CD4-positive, alpha-beta T cell treated with Interleukin-4 for 4 hours (primary cell): ENCODE results near the gene FUBP3.
"Not testable (repeated sequence)": the region's sequence is repeated elsewhere in the genome, so short reads cannot be mapped to it uniquely, and the experiment has no call there.

Experiments used
- DNase-seq: peaks from one replicate; pipeline ENCODE4 v3.0.0-alpha.2; 2020

Gene FUBP3

GRCh38 chr9:130556396-130557076, 22.8 kb upstream of the FUBP3 start:
- no peak for DNase-seq

- no peak for DNase-seq
Observed at GRCh38 chr9:130557077-130557468, 22.3 kb upstream of the FUBP3 start.

- DNase-seq, result no peak
Observed at GRCh38 chr9:130561056-130561455, 18.3 kb upstream of the FUBP3 start.

- not testable (repeated sequence) for DNase-seq
Observed at GRCh38 chr9:130562525-130562924, 16.9 kb upstream of the FUBP3 start.

- DNase-seq, result no peak
Observed at GRCh38 chr9:130563797-130564196, 15.6 kb upstream of the FUBP3 start.

- DNase-seq, result no peak
Observed at GRCh38 chr9:130565792-130566191, 13.6 kb upstream of the FUBP3 start.

GRCh38 chr9:130570208-130570607, 9.2 kb upstream of the FUBP3 start:
- DNase-seq, result no peak

- no peak for DNase-seq
Observed at GRCh38 chr9:130575514-130575913, 3.9 kb upstream of the FUBP3 start.

GRCh38 chr9:130576176-130576575, 3.2 kb upstream of the FUBP3 start:
- DNase-seq, result no peak

GRCh38 chr9:130579738-130580463, 524 bp downstream of the FUBP3 start:
- DNase-seq, result no peak

- DNase-seq, result no peak
Observed at GRCh38 chr9:130581766-130582165, 2.4 kb downstream of the FUBP3 start.

- no peak for DNase-seq
Observed at GRCh38 chr9:130583271-130583670, 3.9 kb downstream of the FUBP3 start.

- no peak for DNase-seq
Observed at GRCh38 chr9:130587921-130588320, 8.5 kb downstream of the FUBP3 start.

GRCh38 chr9:130588416-130588815, 9.0 kb downstream of the FUBP3 start:
- no peak for DNase-seq

GRCh38 chr9:130589754-130590153, 10.4 kb downstream of the FUBP3 start:
- DNase-seq, result no peak

- no peak for DNase-seq
Observed at GRCh38 chr9:130590305-130590704, 10.9 kb downstream of the FUBP3 start.

GRCh38 chr9:130593020-130593419, 13.6 kb downstream of the FUBP3 start:
- DNase-seq, result no peak

GRCh38 chr9:130597228-130597627, 17.9 kb downstream of the FUBP3 start:
- no peak for DNase-seq

GRCh38 chr9:130598188-130598587, 18.8 kb downstream of the FUBP3 start:
- DNase-seq, result no peak

GRCh38 chr9:130599625-130600024, 20.2 kb downstream of the FUBP3 start:
- no peak for DNase-seq

GRCh38 chr9:130601100-130601499, 21.7 kb downstream of the FUBP3 start:
- DNase-seq, result no peak

GRCh38 chr9:130604295-130604694, 24.9 kb downstream of the FUBP3 start:
- DNase-seq, result no peak

GRCh38 chr9:130606887-130607600, 27.7 kb downstream of the FUBP3 start:
- DNase-seq, result no peak
